K562 (cell line): ENCODE data around the gene CRAT. TPM values are rescaled to one million over a fixed set of nuclear protein-coding genes. Genes with fewer than 3 reads are reported as not detected.

ENCODE experiments used
- BRD4 ChIP-seq: fragments of 200-600 bp; sonication (generic); IDR thresholded peaks from 2 replicates; pipeline ENCODE4 v1.6.1; 2017; ENCODE audit warnings: inconsistent platforms
- CHAMP1 ChIP-seq: fragments of 450-650 bp; IDR thresholded peaks from 2 replicates; pipeline ENCODE4 v1.6.1; 2016; ENCODE audit warnings: mild to moderate bottlenecking
- DACH1 ChIP-seq: fragments of 450-650 bp; IDR thresholded peaks from 2 replicates; pipeline ENCODE4 v1.6.1; 2018; ENCODE audit not compliant: partially characterized antibody
- DLX4 ChIP-seq: fragments of 250-450 bp; sonication (Bioruptor Pico); IDR thresholded peaks from 2 replicates; pipeline ENCODE4 v1.6.1; 2021; ENCODE audit warnings: mild to moderate bottlenecking
- DPF2 ChIP-seq: fragments of 450-650 bp; IDR thresholded peaks from 2 replicates; pipeline ENCODE4 v1.6.1; 2016
- HBP1 ChIP-seq: fragments of 450-650 bp; formaldehyde crosslinking; IDR thresholded peaks from 2 replicates; pipeline ENCODE4 v1.4.0; 2022; ENCODE audit warnings: missing genetic modification characterization
- HDAC1 ChIP-seq, 2 experiments: fragments of 450-650 bp; IDR thresholded peaks; 2 replicates each; pipeline ENCODE4 v1.6.1; 2016 to 2017; ENCODE audit warnings: inconsistent platforms in 1 of 2, mild to moderate bottlenecking in 1 of 2, moderate library complexity in 1 of 2
- HMG20B ChIP-seq: fragments of 250-450 bp; sonication (Bioruptor Pico); IDR thresholded peaks from 2 replicates; pipeline ENCODE4 v1.5.0; 2021; ENCODE audit warnings: mild to moderate bottlenecking
- HNRNPL ChIP-seq: fragments of 200-400 bp; formaldehyde crosslinking; IDR thresholded peaks from 2 replicates; pipeline ENCODE4 v1.6.1; 2017; ENCODE audit warnings: low read depth, mild to moderate bottlenecking, low read length
- IRF2 ChIP-seq: sonication (generic); formaldehyde crosslinking; IDR thresholded peaks from 2 replicates; pipeline ENCODE4 v1.8.1; 2022; ENCODE audit warnings: mild to moderate bottlenecking, missing genetic modification reagents
- NEUROD1 ChIP-seq: fragments of 150-350 bp; IDR thresholded peaks from 2 replicates; pipeline ENCODE4 v1.6.1; 2014; ENCODE audit warnings: borderline replicate concordance, low read length, low read depth; ENCODE audit not compliant: partially characterized antibody
- NONO ChIP-seq, 2 experiments: fragments of 200-400 bp in 1 of 2; fragments of 450-650 bp in 1 of 2; formaldehyde crosslinking in 1 of 2; IDR thresholded peaks; 2 replicates each; pipeline ENCODE4 v1.6.1; 2017; ENCODE audit warnings: low read depth in 2 of 2, mild to moderate bottlenecking in 2 of 2, moderate library complexity in 2 of 2, low read length in 1 of 2
- RB1 ChIP-seq: fragments of 450-650 bp; IDR thresholded peaks from 2 replicates; pipeline ENCODE4 v1.6.1; 2017; ENCODE audit warnings: low read depth, mild to moderate bottlenecking
- RUNX1 ChIP-seq: sonication (generic); IDR thresholded peaks from 2 replicates; pipeline ENCODE4 v1.6.1; 2016; ENCODE audit warnings: antibody characterized with exemption, low read depth
- ZNF134 ChIP-seq: fragments of 250-450 bp; sonication (Bioruptor Pico); conservative IDR thresholded peaks from 2 replicates; pipeline ENCODE4 v1.4.0; 2020
- ZNF184 ChIP-seq: sonication (generic); formaldehyde crosslinking; IDR thresholded peaks from 2 replicates; pipeline ENCODE4 v1.5.0; 2020; ENCODE audit warnings: missing genetic modification reagents
- polyA plus RNA-seq, 8 experiments: library from polyadenylated mRNA; depleted of rRNA in 4 of 8; stranded (reverse) in 5 of 8; unstranded in 3 of 8; fragments of >200 nt; fragmentation: Nextera tagmentation in 2 of 8; fragmentation: Illumina TruSeq in 1 of 8; extraction: Ambion mirVana in 2 of 8; extraction: Trizol in 1 of 8; gene quantifications; 2 replicates each; pipeline versions ENCODE4 v1.2.1 to v1.2.3, GENCODE V29; 2011 to 2014; ENCODE audit warnings: inconsistent platforms in 1 of 8, missing spikeins in 1 of 8
- total RNA-seq, 7 experiments: library from RNA; depleted of rRNA in 6 of 7; stranded (reverse); fragments of >200 nt in 6 of 7; fragmentation: Illumina TruSeq in 2 of 7; extraction: Trizol in 2 of 7; gene quantifications; 2 replicates each; pipeline versions ENCODE4 v1.2.1 to v1.2.3, GENCODE V29; 2011 to 2021; ENCODE audit warnings: low replicate concordance in 1 of 7
- TF ChIP-seq, protein P1 (sequence below): fragments of 250-450 bp; sonication (Bioruptor Pico); IDR thresholded peaks from 2 replicates; pipeline ENCODE4 v1.5.0; 2021; ENCODE audit warnings: mild to moderate bottlenecking, borderline replicate concordance
- TF ChIP-seq, protein P2 (sequence below): fragments of 450-650 bp; IDR thresholded peaks from 2 replicates; pipeline ENCODE4 v1.6.1; 2017; ENCODE audit warnings: antibody characterized with exemption, mild to moderate bottlenecking

Gene CRAT
- total and polyA plus RNA-seq, 9 of the 15 experiments (the other 6 are each of a cell fraction or from before 2014, with no cell fraction given): 0.20 to 13.8 (median 5.4) TPM

DNA sequence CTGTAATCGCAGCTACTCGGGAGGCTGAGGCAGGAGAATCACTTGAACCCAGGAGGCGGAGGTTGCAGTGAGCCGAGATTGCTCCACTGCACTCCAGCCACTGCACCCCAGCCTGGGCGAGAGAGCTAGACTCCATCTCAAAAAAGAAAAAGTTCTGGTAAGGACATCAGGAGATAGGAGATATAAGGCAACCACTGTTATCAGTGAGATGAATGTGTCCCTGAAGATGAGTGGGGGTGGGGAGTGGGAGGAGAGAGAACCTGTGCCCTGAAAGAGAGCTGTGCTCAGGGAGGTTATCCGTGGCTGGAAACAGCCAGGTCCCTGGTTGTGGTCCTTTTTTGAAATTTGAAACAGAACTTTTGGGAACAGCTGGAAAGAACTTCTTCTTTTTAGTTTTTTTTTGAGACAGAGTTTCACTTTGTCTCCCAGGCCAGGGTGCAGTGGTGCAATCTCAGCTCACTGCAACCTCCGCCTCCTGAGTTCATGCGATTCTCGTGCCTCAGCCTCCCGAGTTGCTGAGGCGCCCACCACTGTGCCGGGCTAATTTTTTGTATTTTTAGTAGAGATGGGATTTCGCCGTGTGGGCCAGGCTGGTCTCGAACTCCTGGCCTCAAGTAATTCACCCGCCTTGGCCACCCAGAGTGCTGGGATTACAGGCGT, 3.2 kb upstream of the CRAT start (continued):
- TF ChIP-seq, protein P1, sequence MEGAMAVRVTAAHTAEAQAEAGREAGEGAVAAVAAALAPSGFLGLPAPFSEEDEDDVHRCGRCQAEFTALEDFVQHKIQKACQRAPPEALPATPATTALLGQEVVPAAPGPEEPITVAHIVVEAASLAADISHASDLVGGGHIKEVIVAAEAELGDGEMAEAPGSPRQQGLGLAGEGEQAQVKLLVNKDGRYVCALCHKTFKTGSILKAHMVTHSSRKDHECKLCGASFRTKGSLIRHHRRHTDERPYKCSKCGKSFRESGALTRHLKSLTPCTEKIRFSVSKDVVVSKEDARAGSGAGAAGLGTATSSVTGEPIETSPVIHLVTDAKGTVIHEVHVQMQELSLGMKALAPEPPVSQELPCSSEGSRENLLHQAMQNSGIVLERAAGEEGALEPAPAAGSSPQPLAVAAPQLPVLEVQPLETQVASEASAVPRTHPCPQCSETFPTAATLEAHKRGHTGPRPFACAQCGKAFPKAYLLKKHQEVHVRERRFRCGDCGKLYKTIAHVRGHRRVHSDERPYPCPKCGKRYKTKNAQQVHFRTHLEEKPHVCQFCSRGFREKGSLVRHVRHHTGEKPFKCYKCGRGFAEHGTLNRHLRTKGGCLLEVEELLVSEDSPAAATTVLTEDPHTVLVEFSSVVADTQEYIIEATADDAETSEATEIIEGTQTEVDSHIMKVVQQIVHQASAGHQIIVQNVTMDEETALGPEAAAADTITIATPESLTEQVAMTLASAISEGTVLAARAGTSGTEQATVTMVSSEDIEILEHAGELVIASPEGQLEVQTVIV (CRISPR knock-in tag): no peak
- TF ChIP-seq RUNX1 (no peak), DLX4 (no peak), HBP1 (CRISPR knock-in tag) (no peak), DPF2 (peak; percentile 86), RB1 (no peak), HDAC1 (IDR thresholded peaks at IDR 0.05) (peak in 1 of 2 experiments; percentile 79; a peak in 2 of 4 replicates), BRD4 (no peak), IRF2 (CRISPR knock-in tag) (no peak), HNRNPL (no peak), NEUROD1 (no peak), CHAMP1 (no peak), DACH1 (peak; percentile 14), ZNF184 (CRISPR knock-in tag) (no peak), NONO (IDR thresholded peaks at IDR 0.05; ENCODE audit: low read depth in 2 of 2, low read length in 1 of 2) (no peak), HMG20B (CRISPR knock-in tag) (no peak), ZNF134 (no peak)
- TF ChIP-seq, protein P2, sequence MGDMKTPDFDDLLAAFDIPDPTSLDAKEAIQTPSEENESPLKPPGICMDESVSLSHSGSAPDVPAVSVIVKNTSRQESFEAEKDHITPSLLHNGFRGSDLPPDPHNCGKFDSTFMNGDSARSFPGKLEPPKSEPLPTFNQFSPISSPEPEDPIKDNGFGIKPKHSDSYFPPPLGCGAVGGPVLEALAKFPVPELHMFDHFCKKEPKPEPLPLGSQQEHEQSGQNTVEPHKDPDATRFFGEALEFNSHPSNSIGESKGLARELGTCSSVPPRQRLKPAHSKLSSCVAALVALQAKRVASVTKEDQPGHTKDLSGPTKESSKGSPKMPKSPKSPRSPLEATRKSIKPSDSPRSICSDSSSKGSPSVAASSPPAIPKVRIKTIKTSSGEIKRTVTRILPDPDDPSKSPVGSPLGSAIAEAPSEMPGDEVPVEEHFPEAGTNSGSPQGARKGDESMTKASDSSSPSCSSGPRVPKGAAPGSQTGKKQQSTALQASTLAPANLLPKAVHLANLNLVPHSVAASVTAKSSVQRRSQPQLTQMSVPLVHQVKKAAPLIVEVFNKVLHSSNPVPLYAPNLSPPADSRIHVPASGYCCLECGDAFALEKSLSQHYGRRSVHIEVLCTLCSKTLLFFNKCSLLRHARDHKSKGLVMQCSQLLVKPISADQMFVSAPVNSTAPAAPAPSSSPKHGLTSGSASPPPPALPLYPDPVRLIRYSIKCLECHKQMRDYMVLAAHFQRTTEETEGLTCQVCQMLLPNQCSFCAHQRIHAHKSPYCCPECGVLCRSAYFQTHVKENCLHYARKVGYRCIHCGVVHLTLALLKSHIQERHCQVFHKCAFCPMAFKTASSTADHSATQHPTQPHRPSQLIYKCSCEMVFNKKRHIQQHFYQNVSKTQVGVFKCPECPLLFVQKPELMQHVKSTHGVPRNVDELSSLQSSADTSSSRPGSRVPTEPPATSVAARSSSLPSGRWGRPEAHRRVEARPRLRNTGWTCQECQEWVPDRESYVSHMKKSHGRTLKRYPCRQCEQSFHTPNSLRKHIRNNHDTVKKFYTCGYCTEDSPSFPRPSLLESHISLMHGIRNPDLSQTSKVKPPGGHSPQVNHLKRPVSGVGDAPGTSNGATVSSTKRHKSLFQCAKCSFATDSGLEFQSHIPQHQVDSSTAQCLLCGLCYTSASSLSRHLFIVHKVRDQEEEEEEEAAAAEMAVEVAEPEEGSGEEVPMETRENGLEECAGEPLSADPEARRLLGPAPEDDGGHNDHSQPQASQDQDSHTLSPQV: no peak
